DND-41 (cell line): Measurements from ENCODE around the gene RTKN2.

ENCODE experiments used
- EZH2 ChIP-seq: IDR thresholded peaks from 3 replicates; pipeline ENCODE4 v1.6.1; 2012; ENCODE audit warnings: borderline replicate concordance, low read depth, mild to moderate bottlenecking, moderate library complexity, low read length, inconsistent platforms; ENCODE audit not compliant: severe bottlenecking
- TF ChIP-seq, protein P1 (sequence below): IDR thresholded peaks from 2 replicates; pipeline ENCODE4 v1.5.1; 2012; ENCODE audit warnings: borderline replicate concordance, low read length, moderate library complexity, mild to moderate bottlenecking; ENCODE audit not compliant: poor library complexity, severe bottlenecking; ENCODE audit errors: extremely low read depth

- TF ChIP-seq, protein P1, sequence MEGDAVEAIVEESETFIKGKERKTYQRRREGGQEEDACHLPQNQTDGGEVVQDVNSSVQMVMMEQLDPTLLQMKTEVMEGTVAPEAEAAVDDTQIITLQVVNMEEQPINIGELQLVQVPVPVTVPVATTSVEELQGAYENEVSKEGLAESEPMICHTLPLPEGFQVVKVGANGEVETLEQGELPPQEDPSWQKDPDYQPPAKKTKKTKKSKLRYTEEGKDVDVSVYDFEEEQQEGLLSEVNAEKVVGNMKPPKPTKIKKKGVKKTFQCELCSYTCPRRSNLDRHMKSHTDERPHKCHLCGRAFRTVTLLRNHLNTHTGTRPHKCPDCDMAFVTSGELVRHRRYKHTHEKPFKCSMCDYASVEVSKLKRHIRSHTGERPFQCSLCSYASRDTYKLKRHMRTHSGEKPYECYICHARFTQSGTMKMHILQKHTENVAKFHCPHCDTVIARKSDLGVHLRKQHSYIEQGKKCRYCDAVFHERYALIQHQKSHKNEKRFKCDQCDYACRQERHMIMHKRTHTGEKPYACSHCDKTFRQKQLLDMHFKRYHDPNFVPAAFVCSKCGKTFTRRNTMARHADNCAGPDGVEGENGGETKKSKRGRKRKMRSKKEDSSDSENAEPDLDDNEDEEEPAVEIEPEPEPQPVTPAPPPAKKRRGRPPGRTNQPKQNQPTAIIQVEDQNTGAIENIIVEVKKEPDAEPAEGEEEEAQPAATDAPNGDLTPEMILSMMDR = no peak
- TF ChIP-seq EZH2 = no peak
Observed at GRCh38 chr10:62165803-62166202, 102.8 kb downstream of the RTKN2 start.
